ENCODE data around the gene CCNY. TPM values are rescaled to one million over a fixed set of nuclear protein-coding genes. Genes with fewer than 3 reads are reported as not detected.

Gene CCNY
- total RNA-seq, 3 donors from 2014 or later: 28.7 to 41.0 (median 36.1) TPM

DNA sequence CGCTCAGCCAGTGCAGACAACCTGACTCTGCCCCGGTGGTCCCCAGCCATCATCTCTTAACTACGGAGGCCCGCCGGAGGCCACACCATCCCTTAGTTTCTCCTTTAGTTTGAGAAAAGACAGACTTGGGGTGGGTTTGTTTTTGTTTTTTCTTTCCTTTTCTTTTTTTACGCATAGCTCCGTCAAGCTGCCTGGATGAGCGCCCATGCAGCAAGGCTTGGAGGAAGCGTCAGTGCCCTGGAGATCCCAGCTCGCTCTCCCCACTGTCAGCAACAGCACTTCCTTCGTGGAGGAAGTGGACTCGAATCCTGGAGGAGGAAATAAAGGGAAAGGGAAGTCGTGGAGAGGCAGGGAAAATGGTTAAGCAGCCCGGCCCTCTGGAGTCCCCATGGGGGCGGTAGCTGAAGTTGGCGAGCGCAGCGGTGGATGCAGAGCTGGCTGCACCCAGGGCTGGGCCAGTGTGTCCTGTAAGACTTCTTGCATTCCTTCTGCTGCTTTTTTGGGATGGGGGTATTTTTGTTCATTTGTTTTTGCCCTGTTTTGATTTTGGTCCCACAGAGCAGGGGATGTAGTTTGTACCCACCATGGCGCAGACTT, 232.9 kb downstream of the CCNY start:
- no peak for TF ChIP-seq POLR2A (IDR thresholded peaks at IDR 0.05)
- TF ChIP-seq, protein P1, sequence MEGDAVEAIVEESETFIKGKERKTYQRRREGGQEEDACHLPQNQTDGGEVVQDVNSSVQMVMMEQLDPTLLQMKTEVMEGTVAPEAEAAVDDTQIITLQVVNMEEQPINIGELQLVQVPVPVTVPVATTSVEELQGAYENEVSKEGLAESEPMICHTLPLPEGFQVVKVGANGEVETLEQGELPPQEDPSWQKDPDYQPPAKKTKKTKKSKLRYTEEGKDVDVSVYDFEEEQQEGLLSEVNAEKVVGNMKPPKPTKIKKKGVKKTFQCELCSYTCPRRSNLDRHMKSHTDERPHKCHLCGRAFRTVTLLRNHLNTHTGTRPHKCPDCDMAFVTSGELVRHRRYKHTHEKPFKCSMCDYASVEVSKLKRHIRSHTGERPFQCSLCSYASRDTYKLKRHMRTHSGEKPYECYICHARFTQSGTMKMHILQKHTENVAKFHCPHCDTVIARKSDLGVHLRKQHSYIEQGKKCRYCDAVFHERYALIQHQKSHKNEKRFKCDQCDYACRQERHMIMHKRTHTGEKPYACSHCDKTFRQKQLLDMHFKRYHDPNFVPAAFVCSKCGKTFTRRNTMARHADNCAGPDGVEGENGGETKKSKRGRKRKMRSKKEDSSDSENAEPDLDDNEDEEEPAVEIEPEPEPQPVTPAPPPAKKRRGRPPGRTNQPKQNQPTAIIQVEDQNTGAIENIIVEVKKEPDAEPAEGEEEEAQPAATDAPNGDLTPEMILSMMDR (IDR thresholded peaks at IDR 0.05): no peak
- no peak for TF ChIP-seq POLR2AphosphoS5 (IDR thresholded peaks at IDR 0.05)
- H3K36me3 ChIP-seq: peaks cover 4% of the 10 kb centered on the region
- H3K27ac ChIP-seq: no peak overlapping the region
- H3K4me1 ChIP-seq: no peaks in the 10 kb centered on the region
- H3K27me3 ChIP-seq: no peaks in the 10 kb centered on the region
- intact Hi-C loops (cut with DNase I; ENCODE audit: low total_unique reads): no loop called here
- DNase-seq (ENCODE audit: low spot score in 2 of 2): no peak
- no peaks in the 10 kb centered on the region for H3K9me3 ChIP-seq
- H3K4me3 ChIP-seq: no peak overlapping the region

DNA sequence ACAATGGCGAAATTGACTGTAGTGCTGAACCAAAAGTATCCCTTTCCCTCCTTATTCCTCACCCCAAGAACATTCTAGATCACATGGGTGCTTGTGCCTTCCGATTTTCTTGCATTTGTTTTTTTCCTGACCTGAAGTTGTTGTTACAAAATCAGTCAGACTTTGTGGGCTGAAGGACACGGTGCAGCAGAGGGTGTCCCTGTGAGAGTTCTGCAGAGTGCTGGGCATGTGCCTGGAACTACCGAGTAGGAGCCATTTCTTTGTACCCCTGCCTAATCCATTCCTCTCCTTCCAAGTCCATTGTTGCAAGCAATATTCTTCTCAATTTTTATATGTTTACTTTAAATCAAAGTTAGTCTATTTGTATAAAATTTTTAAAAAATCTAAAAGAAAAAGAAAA, 233.5 kb downstream of the CCNY start:
- Histone ChIP-seq H3K36me3 (peaks cover 4% of the 10 kb centered on the region), H3K9me3 (no peaks in the 10 kb centered on the region), H3K27me3 (no peaks in the 10 kb centered on the region), H3K4me1 (no peaks in the 10 kb centered on the region), H3K4me3 (no peak overlapping the region), H3K27ac (no peak overlapping the region)
- no peak for DNase-seq (ENCODE audit: low spot score in 2 of 2)
- TF ChIP-seq, protein P1 (IDR thresholded peaks at IDR 0.05): no peak
- no peak for TF ChIP-seq POLR2AphosphoS5 (IDR thresholded peaks at IDR 0.05)
- intact Hi-C loops (cut with DNase I; ENCODE audit: low total_unique reads): no loop called here

DNA sequence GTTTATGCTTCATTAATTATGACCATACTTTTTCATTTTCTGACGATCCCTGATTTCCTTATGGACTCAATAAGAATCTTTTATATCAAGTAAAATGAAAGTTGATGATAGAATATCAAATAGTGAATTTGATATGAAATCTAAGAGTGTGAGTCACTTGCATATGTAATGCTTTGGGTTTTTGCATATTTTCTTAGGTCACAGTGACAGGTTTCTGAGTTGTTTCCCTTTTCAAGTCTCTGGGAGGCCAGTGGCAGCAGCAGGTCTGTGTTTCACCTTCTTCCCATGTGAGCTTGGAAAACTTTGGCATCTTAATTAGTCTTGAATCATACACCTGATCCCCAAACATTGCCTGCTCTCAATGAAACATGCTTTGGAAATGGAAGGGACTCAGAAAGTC, 234.1 kb downstream of the CCNY start:
- TF ChIP-seq POLR2A (IDR thresholded peaks at IDR 0.05): no peak
- no peak for TF ChIP-seq POLR2AphosphoS5 (IDR thresholded peaks at IDR 0.05)
- TF ChIP-seq, protein P1 (IDR thresholded peaks at IDR 0.05): no peak
- H3K36me3 ChIP-seq: peaks cover 4% of the 10 kb centered on the region
- H3K4me1 ChIP-seq: no peaks in the 10 kb centered on the region
- no peak overlapping the region for H3K27ac ChIP-seq
- no peaks in the 10 kb centered on the region for H3K27me3 ChIP-seq
- H3K4me3 ChIP-seq: no peak overlapping the region
- no peak for DNase-seq (ENCODE audit: low spot score in 2 of 2)
- no peaks in the 10 kb centered on the region for H3K9me3 ChIP-seq
- intact Hi-C loops (cut with DNase I; ENCODE audit: low total_unique reads): no loop called here

DNA sequence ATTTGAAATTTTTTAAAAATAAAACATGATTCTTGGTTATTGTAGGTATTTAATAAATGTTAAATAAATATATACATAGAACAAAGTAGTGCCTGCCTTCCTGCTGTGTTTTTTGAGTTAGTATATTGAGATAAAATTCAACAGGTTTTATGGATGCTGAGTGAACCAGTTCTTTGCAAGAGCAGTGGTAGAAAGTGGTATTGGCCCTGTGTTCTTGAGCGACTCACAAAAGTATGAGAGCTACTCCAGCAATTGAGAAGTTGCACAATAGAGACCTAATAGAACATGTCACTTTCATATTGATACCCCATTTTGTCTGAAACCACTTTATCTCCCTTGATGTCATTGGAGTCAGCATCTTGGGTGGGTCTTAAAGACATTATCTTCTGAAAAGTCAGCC, 236.3 kb downstream of the CCNY start:
- Histone ChIP-seq H3K4me3 (no peak overlapping the region), H3K9me3 (no peaks in the 10 kb centered on the region), H3K4me1 (no peaks in the 10 kb centered on the region), H3K27ac (no peak overlapping the region), H3K36me3 (peaks cover 4% of the 10 kb centered on the region), H3K27me3 (no peaks in the 10 kb centered on the region)
- intact Hi-C loops (cut with DNase I; ENCODE audit: low total_unique reads): no loop called here
- TF ChIP-seq, protein P1 (IDR thresholded peaks at IDR 0.05): no peak
- TF ChIP-seq POLR2AphosphoS5 (IDR thresholded peaks at IDR 0.05): no peak
- TF ChIP-seq POLR2A (IDR thresholded peaks at IDR 0.05): no peak
- DNase-seq (ENCODE audit: low spot score in 2 of 2): no peak

DNA sequence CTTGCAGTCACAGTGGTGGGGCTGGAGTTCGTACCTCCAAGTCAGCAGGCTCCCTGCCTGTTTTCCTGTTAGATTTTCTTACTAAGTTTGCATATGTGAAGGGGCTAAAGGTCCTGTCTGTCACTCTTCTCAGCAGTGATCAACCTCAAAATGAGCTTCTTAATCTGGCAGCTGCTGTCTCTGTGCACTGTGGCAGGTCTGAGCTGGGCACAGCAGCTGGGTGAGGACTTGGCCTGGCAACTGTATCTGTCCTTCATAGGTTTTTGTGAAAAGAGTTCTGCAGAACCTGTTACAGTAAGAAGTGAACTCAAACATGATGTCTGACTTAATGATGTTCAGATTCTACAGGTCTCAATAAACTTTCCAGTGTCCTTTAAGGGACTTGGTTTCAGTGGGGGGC, 237.5 kb downstream of the CCNY start:
- no peak for DNase-seq (ENCODE audit: low spot score in 2 of 2)
- H3K27me3 ChIP-seq: no peaks in the 10 kb centered on the region
- H3K4me3 ChIP-seq: no peak overlapping the region
- TF ChIP-seq POLR2A (IDR thresholded peaks at IDR 0.05): no peak
- no peak for TF ChIP-seq POLR2AphosphoS5 (IDR thresholded peaks at IDR 0.05)
- TF ChIP-seq, protein P1 (IDR thresholded peaks at IDR 0.05): no peak
- intact Hi-C loops (cut with DNase I; ENCODE audit: low total_unique reads): no loop called here
- peaks cover 2% of the 10 kb centered on the region for H3K36me3 ChIP-seq
- no peaks in the 10 kb centered on the region for H3K4me1 ChIP-seq
- no peaks in the 10 kb centered on the region for H3K9me3 ChIP-seq
- no peak overlapping the region for H3K27ac ChIP-seq
